Superior temporal gyrus (tissue), 1 donor: Measurements from ENCODE around the gene TACC2.
"Not testable (repeated sequence)": the region's sequence is repeated elsewhere in the genome, so short reads cannot be mapped to it uniquely, and the experiment has no call there.

Experiments
- DNase-seq: peaks from one replicate; pipeline ENCODE4 v3.0.0-alpha.2; 2016; ENCODE audit errors: extremely low spot score

Gene TACC2

GRCh38 chr10:122087436-122087835 lies 98.5 kb downstream of the TACC2 start:
- no peak for DNase-seq

- DNase-seq = no peak
Measured at GRCh38 chr10:122089311-122090017, 100.5 kb downstream of the TACC2 start.

GRCh38 chr10:122091722-122092121 lies 102.8 kb downstream of the TACC2 start:
- DNase-seq = no peak

GRCh38 chr10:122093076-122093475 lies 104.1 kb downstream of the TACC2 start:
- no peak for DNase-seq

- not testable (repeated sequence) for DNase-seq
Measured at GRCh38 chr10:122096181-122096580, 107.2 kb downstream of the TACC2 start.

- DNase-seq = no peak
Measured at GRCh38 chr10:122096705-122097104, 107.7 kb downstream of the TACC2 start.

- no peak for DNase-seq
Measured at GRCh38 chr10:122097935-122098334, 109.0 kb downstream of the TACC2 start.

GRCh38 chr10:122098924-122099323 lies 110.0 kb downstream of the TACC2 start:
- no peak for DNase-seq

- DNase-seq = no peak
Measured at GRCh38 chr10:122099562-122099961, 110.6 kb downstream of the TACC2 start.

- DNase-seq = no peak
Measured at GRCh38 chr10:122102146-122102868, 113.3 kb downstream of the TACC2 start.

- no peak for DNase-seq
Measured at GRCh38 chr10:122102869-122103525, 114.0 kb downstream of the TACC2 start.

- no peak for DNase-seq
Measured at GRCh38 chr10:122103592-122103991, 114.6 kb downstream of the TACC2 start.

- DNase-seq = not testable (repeated sequence)
Measured at GRCh38 chr10:122108786-122109185, 119.8 kb downstream of the TACC2 start.

GRCh38 chr10:122112021-122112616 lies 123.2 kb downstream of the TACC2 start:
- no peak for DNase-seq

- no peak for DNase-seq
Measured at GRCh38 chr10:122112625-122113160, 123.7 kb downstream of the TACC2 start.

GRCh38 chr10:122113161-122113944 lies 124.4 kb downstream of the TACC2 start:
- no peak for DNase-seq

- no peak for DNase-seq
Measured at GRCh38 chr10:122113945-122114747, 125.2 kb downstream of the TACC2 start.

GRCh38 chr10:122115874-122116273 lies 126.9 kb downstream of the TACC2 start:
- no peak for DNase-seq

- no peak for DNase-seq
Measured at GRCh38 chr10:122116331-122116730, 127.4 kb downstream of the TACC2 start.

GRCh38 chr10:122117475-122117874 lies 128.5 kb downstream of the TACC2 start:
- DNase-seq = no peak
